NCI-H1417 (cell line): Measurements from ENCODE around the gene GJA9.
A peak's percentile ranks its signal among the peaks of the same experiment; 100 is the strongest.

Experiments used
- DNase-seq, 3 experiments: peaks; one replicate each; lab custom pipeline; 2025; lab: John Stamatoyannopoulos, UW

Gene GJA9

DNA sequence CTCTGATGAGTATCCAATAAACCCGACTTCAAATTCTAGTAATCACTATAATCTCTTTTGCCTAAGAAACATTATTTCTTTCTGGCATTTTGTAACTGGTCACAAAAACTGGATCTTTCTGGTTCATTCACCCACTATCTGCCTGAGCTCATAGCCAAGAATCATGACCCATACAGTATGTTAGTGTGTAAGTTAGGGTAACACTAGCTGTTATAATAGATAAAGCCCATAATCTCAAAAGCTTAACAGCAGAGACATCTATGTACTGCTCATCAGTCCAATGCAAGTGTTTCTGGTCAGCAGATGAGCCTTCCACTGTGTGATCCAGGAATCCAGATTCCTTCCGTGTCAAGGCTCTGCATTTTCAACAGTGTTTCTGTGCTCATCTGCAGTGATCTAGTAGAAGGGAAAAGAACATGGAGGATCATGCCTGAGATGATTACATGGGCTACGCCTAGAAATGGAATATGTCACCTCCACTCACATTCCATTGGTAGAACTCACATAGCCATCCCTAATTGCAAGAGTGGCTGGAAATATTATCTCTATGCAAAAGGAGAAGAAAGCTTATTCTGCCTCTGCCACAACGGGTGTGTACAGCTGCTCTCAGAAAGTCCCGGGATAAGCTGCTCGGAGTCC lies 49.5 kb downstream of the GJA9 start:
- no peak for DNase-seq

DNA sequence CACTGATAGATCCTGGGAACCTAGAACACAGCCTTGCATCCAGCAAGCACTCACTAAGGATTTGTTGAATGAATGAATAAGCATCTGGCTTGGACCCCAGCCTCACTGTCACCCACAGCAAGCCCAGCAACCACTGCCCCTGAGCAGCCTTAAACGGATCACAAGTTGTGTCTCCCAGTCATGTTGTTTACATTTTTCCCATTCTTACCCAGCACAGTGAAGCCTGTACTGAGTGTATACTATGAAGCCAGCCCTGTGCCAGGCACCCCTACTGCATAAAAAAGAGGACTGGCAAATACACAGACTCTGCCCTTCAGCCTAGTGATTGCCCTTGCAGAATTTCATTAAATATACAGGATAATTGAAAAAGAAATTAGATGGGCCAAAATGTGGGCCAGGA lies 52.0 kb downstream of the GJA9 start:
- no peak for DNase-seq

DNA sequence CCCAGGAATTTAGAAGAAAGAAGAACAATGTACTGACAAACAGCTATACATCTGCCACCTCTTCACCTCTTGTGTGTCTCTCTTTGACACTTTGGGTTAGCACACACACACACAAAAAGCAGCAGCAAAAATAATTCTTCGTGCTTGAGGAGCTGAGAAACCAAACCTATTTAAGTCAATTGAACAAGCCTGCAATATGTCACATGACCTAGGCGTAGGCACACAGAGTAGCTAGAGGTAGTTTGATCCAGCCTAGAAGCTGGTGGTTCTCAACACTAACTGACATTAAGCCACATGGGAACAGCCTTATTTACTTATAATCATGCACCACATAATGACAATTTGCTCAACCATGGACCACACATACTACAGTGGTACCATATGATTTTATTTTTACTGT lies 54.1 kb downstream of the GJA9 start:
- peak in 2 of 3 experiments; percentile 16 to 24 for DNase-seq

GRCh38 chr1:38826886-38827285 lies 54.5 kb downstream of the GJA9 start:
- DNase-seq, result no peak

GRCh38 chr1:38826262-38826661 lies 55.1 kb downstream of the GJA9 start:
- DNase-seq, result peak in 2 of 3 experiments; percentile 52 to 91
